Measurements from ENCODE around the gene NAGA. TPM values are rescaled to one million over a fixed set of nuclear protein-coding genes. Genes with fewer than 3 reads are reported as not detected.

NAGA gene
- total and polyA plus RNA-seq, 12 donors = 7.4 to 54.0 (median 25.8) TPM

- intact Hi-C loops (cut with DNase I) = loop anchor here in 1 of 2 donors (10.0 kb wide), 1 partner anchor 116 kb away; no protein-coding TSS in a partner anchor
- no peaks in the 10 kb centered on the region for H3K4me1 ChIP-seq (replicated peaks in 1 of 2)
- WGBS, 4 donors = 93 to 99% (median 96%) methylated on average over 5 of the region's 5 CpGs
Measured at GRCh38 chr22:42039271-42039670, 31.3 kb downstream of the NAGA start.

GRCh38 chr22:42035256-42035655, 35.4 kb downstream of the NAGA start:
- 69 to 92% (median 75%) methylated on average over 3 to 8 of the region's 8 CpGs for whole genome bisulfite sequencing, 4 donors
- Histone ChIP-seq H3K9me3 (replicated peaks in 1 of 3) (no peaks in the 10 kb centered on the region), H3K4me3 (no peak overlapping the region), H3K36me3 (replicated peaks in 1 of 2) (no peaks in the 10 kb centered on the region), H3K27me3 (no peaks in the 10 kb centered on the region), H3K4me1 (replicated peaks in 1 of 2) (no peaks in the 10 kb centered on the region), H3K27ac (no peak overlapping the region)
- TF ChIP-seq POLR2A (IDR thresholded peaks at IDR 0.05) (no peak), CTCF (IDR thresholded peaks at IDR 0.05) (no peak)
- DNase-seq = no peak
- intact Hi-C loops (cut with DNase I) = loop anchor here in 1 of 2 donors (10.0 kb wide), 1 partner anchor 120 kb away; no protein-coding TSS in a partner anchor

More at GRCh38 chr22:42039271-42039670, 31.3 kb downstream of the NAGA start:
- Histone ChIP-seq H3K27ac (no peak overlapping the region), H3K36me3 (replicated peaks in 1 of 2) (no peaks in the 10 kb centered on the region), H3K9me3 (replicated peaks in 1 of 3) (peaks cover 0 to 4% (median 0%) of the 10 kb centered on the region in 3 donors), H3K27me3 (no peaks in the 10 kb centered on the region), H3K4me3 (no peak overlapping the region)
- DNase-seq = no peak
- no peak for TF ChIP-seq CTCF (IDR thresholded peaks at IDR 0.05)

- TF ChIP-seq CTCF (IDR thresholded peaks at IDR 0.05) = no peak
- no peak for TF ChIP-seq POLR2A (IDR thresholded peaks at IDR 0.05)
- H3K4me3 ChIP-seq = no peak overlapping the region
- H3K27me3 ChIP-seq = no peaks in the 10 kb centered on the region
- H3K27ac ChIP-seq = no peak overlapping the region
- intact Hi-C loops (cut with DNase I) = loop anchor here in 1 of 2 donors (10.0 kb wide), 1 partner anchor 121 kb away; no protein-coding TSS in a partner anchor
- DNase-seq = no peak
- WGBS, 4 donors = 80 to 91% (median 85%) methylated on average over 2 to 5 of the region's 5 CpGs
- no peaks in the 10 kb centered on the region for H3K36me3 ChIP-seq (replicated peaks in 1 of 2)
- no peaks in the 10 kb centered on the region for H3K4me1 ChIP-seq (replicated peaks in 1 of 2)
- H3K9me3 ChIP-seq (replicated peaks in 1 of 3) = no peaks in the 10 kb centered on the region
Measured at GRCh38 chr22:42033263-42034181, 37.1 kb downstream of the NAGA start.

GRCh38 chr22:42026705-42027104, 43.9 kb downstream of the NAGA start:
- no peaks in the 10 kb centered on the region for H3K27me3 ChIP-seq
- no peaks in the 10 kb centered on the region for H3K9me3 ChIP-seq (replicated peaks in 1 of 3)
- H3K4me3 ChIP-seq = no peak overlapping the region
- no peaks in the 10 kb centered on the region for H3K4me1 ChIP-seq (replicated peaks in 1 of 2)
- intact Hi-C loops (cut with DNase I) = no loop called here
- TF ChIP-seq CTCF (IDR thresholded peaks at IDR 0.05) (no peak), POLR2A (IDR thresholded peaks at IDR 0.05) (no peak)
- no peak overlapping the region for H3K27ac ChIP-seq
- no peaks in the 10 kb centered on the region for H3K36me3 ChIP-seq (replicated peaks in 1 of 2)
- 85 to 88% (median 87%) methylated on average over 8 to 10 of the region's 10 CpGs for WGBS, 4 donors
- DNase-seq = no peak

Data from adrenal gland (tissue), 12 donors.